Right cardiac atrium (tissue), 5 donors: ENCODE data around the gene F11R. TPM values are rescaled to one million over a fixed set of nuclear protein-coding genes. Genes with fewer than 3 reads are reported as not detected.

Experiments
- ATAC-seq, 2 donors: fragments of 200-7000 bp; cut with Tn5 transposase; one replicate each; pipeline versions ENCODE4 v1.8.0 to v1.9.1; 2020; ENCODE audit warnings: moderate library complexity in 2 of 2, mild to moderate bottlenecking in 1 of 2
- DNase-seq, 3 donors: peaks; one replicate each; pipeline ENCODE4 v3.0.0-alpha.2; 2020
- H3K27ac ChIP-seq: one replicate; pipeline ENCODE4 v1.5.1; 2013; ENCODE audit warnings: mild to moderate bottlenecking, low read length, control low read depth, moderate library complexity
- H3K27me3 ChIP-seq: one replicate; pipeline ENCODE4 v1.6.1; 2013; ENCODE audit not compliant: control insufficient read depth, insufficient read depth
- H3K4me1 ChIP-seq: one replicate; pipeline ENCODE4 v1.6.1; 2013; ENCODE audit warnings: low read length; ENCODE audit not compliant: control insufficient read depth, insufficient read depth
- H3K4me3 ChIP-seq: one replicate; pipeline ENCODE4 v1.5.1; 2013; ENCODE audit warnings: low read length, control low read depth
- H3K9me3 ChIP-seq: one replicate; pipeline ENCODE4 v1.6.1; 2013; ENCODE audit warnings: low read length; ENCODE audit not compliant: control insufficient read depth
- WGBS: extraction: QIAGEN DNeasy Blood & Tissue Kit; methylation state at CpG from one replicate; pipeline ENCODE4 v1.1.7; 2013; 5-methylcytosine and 5-hydroxymethylcytosine counted together
- intact Hi-C, 4 donors: fragments of 100-400 bp; cut with DNase I; formaldehyde crosslinking; loops; one replicate each; pipeline versions ENCODE4 v1.11.0 to v1.14.0; 2022 to 2023
- polyA plus RNA-seq: library from polyadenylated mRNA; stranded (reverse); fragments of 200-250 nt; gene quantifications from one replicate; pipeline ENCODE4 v1.2.3, GENCODE V29; 2013
- total RNA-seq, 4 donors: library from RNA; stranded (reverse); fragmentation: NEBNext Ultra II Directional; extraction: Animal tissue kit (Norgen Biotek cat#: 25700); gene quantifications; one replicate each; pipeline ENCODE4 v1.2.1, GENCODE V29; 2021
- donor health status: healthy with polysubstance abuse.
- donor health status: DM: no; HTN: yes; CAD: no.
- donor health status: DM: no; HTN: no; CAD: no.
- donor health status: DM: no; HTN: yes; CAD: no; lungs with severe emphysema.
- donor health status: DM: yes; HTN: yes; CAD: no.

Gene F11R
- total and polyA plus RNA-seq, 5 donors, result 12.6 to 27.2 (median 25.3) TPM

GRCh38 chr1:161054232-161054631, 33.3 kb upstream of the F11R start:
- H3K4me1 ChIP-seq, result no peaks in the 10 kb centered on the region
- no peak for ATAC-seq
- intact Hi-C loops, result no loop called here
- H3K9me3 ChIP-seq, result no peaks in the 10 kb centered on the region
- DNase-seq, result no peak
- H3K4me3 ChIP-seq, result no peak overlapping the region
- no peak overlapping the region for H3K27ac ChIP-seq
- H3K27me3 ChIP-seq, result no peaks in the 10 kb centered on the region
- WGBS, result 84% methylated on average over 4 of the region's 4 CpGs

DNA sequence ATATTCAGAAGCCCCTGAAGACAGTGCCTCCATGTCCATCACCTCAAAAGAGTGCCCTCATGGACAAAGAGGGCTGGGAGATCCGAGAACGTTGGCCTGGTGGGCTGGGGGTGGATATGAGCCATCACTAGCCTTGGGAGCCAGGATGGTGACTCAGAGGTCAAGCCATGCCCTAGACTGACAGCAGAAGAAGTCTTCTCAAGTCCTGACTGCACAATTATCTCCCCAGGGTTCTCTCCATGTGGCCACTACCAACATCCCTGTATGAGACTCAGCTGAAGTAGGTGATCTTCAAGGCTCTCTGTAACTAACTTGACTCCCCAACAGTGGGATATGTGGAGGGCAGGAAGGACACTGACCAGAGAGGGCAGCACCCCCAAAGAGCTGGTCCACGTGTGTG, 31.9 kb upstream of the F11R start:
- WGBS, result 62% methylated on average over 3 of the region's 3 CpGs
- intact Hi-C loops, result no loop called here
- no peaks in the 10 kb centered on the region for H3K27me3 ChIP-seq

GRCh38 chr1:161051219-161051618, 30.3 kb upstream of the F11R start:
- ATAC-seq (no peak), DNase-seq (no peak)
- intact Hi-C loops, result no loop called here
- Histone ChIP-seq H3K4me1 (peaks cover 2% of the 10 kb centered on the region), H3K27ac (no peak overlapping the region), H3K27me3 (no peaks in the 10 kb centered on the region), H3K9me3 (no peaks in the 10 kb centered on the region), H3K4me3 (no peak overlapping the region)
- 89% methylated on average over 10 of the region's 10 CpGs for WGBS

More for the DNA sequence above, 31.9 kb upstream of the F11R start:
- no peaks in the 10 kb centered on the region for H3K4me1 ChIP-seq
- H3K27ac ChIP-seq, result no peak overlapping the region
- H3K9me3 ChIP-seq, result no peaks in the 10 kb centered on the region
- ATAC-seq (no peak), DNase-seq (no peak)
- no peak overlapping the region for H3K4me3 ChIP-seq

- DNase-seq (no peak), ATAC-seq (no peak)
- Histone ChIP-seq H3K27ac (no peak overlapping the region), H3K9me3 (no peaks in the 10 kb centered on the region), H3K27me3 (no peaks in the 10 kb centered on the region), H3K4me3 (no peak overlapping the region), H3K4me1 (peaks cover 3% of the 10 kb centered on the region)
- intact Hi-C loops, result loop anchor here in 2 of 4 donors (5.0 to 10.0 kb wide), 3 partner anchors 48 to 86 kb away; partner anchors contain the start of genes DEDD (in 1 of the 2) and KLHDC9 (in 1 of the 2)
- 91% methylated on average over 5 of the region's 5 CpGs for WGBS
Measured at GRCh38 chr1:161048949-161049722, 28.2 kb upstream of the F11R start.

- 96% methylated on average over 18 of the region's 18 CpGs for WGBS
- H3K27ac ChIP-seq, result no peak overlapping the region
- intact Hi-C loops, result loop anchor here in 2 of 4 donors (5.0 to 10.0 kb wide), 3 partner anchors 50 to 87 kb away; partner anchors contain the start of genes DEDD (in 1 of the 2) and KLHDC9 (in 1 of the 2)
Measured at GRCh38 chr1:161047436-161048420, 26.8 kb upstream of the F11R start.

GRCh38 chr1:161046605-161047228, 25.8 kb upstream of the F11R start:
- H3K4me3 ChIP-seq, result peak overlapping the region; percentile 93
- ATAC-seq (no peak), DNase-seq (no peak)
- 68% methylated on average over 2 of the region's 2 CpGs for WGBS
- peak overlapping the region; percentile 93 for H3K27ac ChIP-seq
- H3K9me3 ChIP-seq, result no peaks in the 10 kb centered on the region
- no peaks in the 10 kb centered on the region for H3K27me3 ChIP-seq
- intact Hi-C loops, result loop anchor here in 2 of 4 donors (5.0 to 10.0 kb wide), 3 partner anchors 51 to 88 kb away; partner anchors contain the start of genes DEDD (in 1 of the 2) and KLHDC9 (in 1 of the 2)
- peaks cover 3% of the 10 kb centered on the region for H3K4me1 ChIP-seq

More at GRCh38 chr1:161047436-161048420, 26.8 kb upstream of the F11R start:
- H3K4me1 ChIP-seq, result peaks cover 3% of the 10 kb centered on the region
- ATAC-seq (no peak), DNase-seq (no peak)
- no peaks in the 10 kb centered on the region for H3K27me3 ChIP-seq
- H3K4me3 ChIP-seq, result no peak overlapping the region
- no peaks in the 10 kb centered on the region for H3K9me3 ChIP-seq

DNA sequence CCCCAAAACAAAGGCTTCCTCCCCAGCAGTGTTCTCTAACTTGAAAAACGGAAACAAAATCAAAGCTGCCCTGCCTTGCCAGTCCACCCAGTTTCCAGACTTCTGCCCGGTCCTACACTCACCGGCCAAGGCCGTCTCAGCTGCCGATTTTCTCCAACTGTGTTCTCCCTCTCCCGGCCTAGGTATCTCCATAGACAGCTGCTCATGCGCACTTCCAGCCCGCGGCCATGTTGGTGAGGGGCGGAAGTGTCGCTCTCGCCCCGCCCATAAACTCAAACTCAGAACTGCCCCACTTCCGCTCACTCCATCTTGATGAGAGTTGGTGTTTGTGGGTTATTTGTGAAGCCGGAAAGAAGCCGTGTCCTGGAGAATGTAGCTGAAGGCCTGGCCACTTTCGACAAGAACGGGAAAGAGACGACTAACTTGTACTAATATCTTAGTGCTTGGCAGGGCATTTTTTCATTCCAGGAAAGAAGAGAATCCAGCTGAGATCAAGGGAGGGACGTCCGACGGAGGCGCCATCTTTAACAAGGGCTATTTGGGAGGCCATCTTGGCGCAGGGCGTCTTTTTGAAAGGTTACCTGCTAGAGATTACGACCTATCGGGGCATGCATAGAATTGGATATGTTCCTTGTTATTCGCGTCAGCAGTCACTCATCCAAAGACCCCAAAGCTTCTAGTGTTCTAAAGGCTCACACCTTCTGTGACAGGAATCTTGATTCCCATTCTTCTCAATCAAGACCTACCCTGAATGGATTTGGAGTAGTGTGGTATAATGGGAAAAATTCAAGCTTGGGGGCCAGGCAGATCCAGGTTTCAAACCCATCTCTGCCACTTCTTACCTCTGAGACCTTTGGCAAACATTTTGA, 25.0 kb upstream of the F11R start, which contains the start of gene USF1:
Gene USF1, minus strand, starts transcription at position 242 of the 869 bp plus-strand sequence. CDS start 2,702 bp downstream, outside the sequence.
- intact Hi-C loops, result loop anchor here in 2 of 4 donors (5.0 to 10.0 kb wide), 3 partner anchors 51 to 89 kb away; partner anchors contain the start of genes DEDD (in 1 of the 2) and KLHDC9 (in 1 of the 2)
- DNase-seq, result peak; percentile 92 to 96 (median 96)
- H3K27me3 ChIP-seq, result no peaks in the 10 kb centered on the region
- H3K4me1 ChIP-seq, result peaks cover 3% of the 10 kb centered on the region
- under 1% methylated on average over 29 of the region's 29 CpGs for WGBS
- H3K4me3 ChIP-seq, result peak within 1 kb of the TSS; percentile 93
- ATAC-seq, result peak; percentile 97 to 98
- no peaks in the 10 kb centered on the region for H3K9me3 ChIP-seq
- H3K27ac ChIP-seq, result peak within 1 kb of the TSS; percentile 93

DNA sequence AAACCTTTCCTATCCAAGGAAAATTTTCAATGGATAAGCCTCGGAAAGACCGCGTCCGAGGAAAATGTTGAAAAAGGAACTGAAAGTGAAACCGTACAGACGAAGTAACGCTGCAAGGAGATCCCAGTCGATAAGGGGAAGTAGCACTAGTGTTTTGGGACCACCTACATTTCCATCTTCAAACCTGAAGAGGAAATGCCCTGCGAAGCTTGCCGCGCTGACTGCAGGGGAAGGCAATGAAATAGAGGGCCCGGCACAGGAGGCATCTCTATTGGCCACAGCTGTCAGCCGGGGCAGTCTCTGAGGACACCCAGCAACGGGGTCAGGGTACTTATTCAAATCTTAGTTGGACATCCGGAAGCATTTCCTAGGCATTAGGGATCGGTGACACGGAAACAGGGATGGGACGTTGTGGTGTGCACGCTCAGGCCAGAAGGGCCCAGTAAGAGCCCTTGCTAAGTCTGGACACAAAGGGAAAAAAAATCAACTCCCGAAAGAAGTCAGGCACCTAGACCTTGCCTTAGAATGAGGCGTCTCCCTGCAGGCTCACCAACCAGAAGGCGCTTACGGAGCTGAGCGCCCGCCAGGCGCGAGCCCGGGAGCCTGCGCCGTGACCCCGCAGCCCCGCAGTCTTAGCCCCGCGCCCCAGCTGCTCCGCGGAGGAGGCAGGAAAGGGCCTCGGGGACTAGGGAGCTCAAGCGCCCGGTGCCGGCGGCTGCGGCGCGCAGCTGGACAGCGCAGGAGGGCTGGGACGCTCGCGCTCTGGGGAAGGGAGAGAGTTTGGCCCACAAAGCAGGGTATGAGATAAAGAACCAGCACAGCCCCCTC, 24.2 kb upstream of the F11R start:
- peak overlapping the region; percentile 93 for H3K27ac ChIP-seq
- H3K27me3 ChIP-seq, result no peaks in the 10 kb centered on the region
- peaks cover 3% of the 10 kb centered on the region for H3K4me1 ChIP-seq
- peak overlapping the region; percentile 93 for H3K4me3 ChIP-seq
- 0% methylated on average over 48 of the region's 48 CpGs for WGBS
- no peaks in the 10 kb centered on the region for H3K9me3 ChIP-seq
- ATAC-seq, result peak; percentile 77 to 80
- DNase-seq, result peak; percentile 80 to 87 (median 87)
- intact Hi-C loops, result loop anchor here in 2 of 4 donors (5.0 to 10.0 kb wide), 3 partner anchors 50 to 90 kb away; partner anchors contain the start of genes DEDD (in 1 of the 2) and KLHDC9 (in 1 of the 2)

- intact Hi-C loops, result loop anchor here in 2 of 4 donors (10.0 kb wide), 2 partner anchors 50 to 90 kb away; partner anchors contain the start of gene DEDD (in 1 of the 2)
- peaks cover 3% of the 10 kb centered on the region for H3K4me1 ChIP-seq
Measured at GRCh38 chr1:161044535-161044907, 23.6 kb upstream of the F11R start.

More at GRCh38 chr1:161044535-161044907, 23.6 kb upstream of the F11R start:
- ATAC-seq (no peak), DNase-seq (no peak)
- Histone ChIP-seq H3K27me3 (no peaks in the 10 kb centered on the region), H3K9me3 (no peaks in the 10 kb centered on the region), H3K4me3 (peak overlapping the region; percentile 93), H3K27ac (peak overlapping the region; percentile 93)
